Measurements from ENCODE around the gene NANOG. TPM values are rescaled to one million over a fixed set of nuclear protein-coding genes. Genes with fewer than 3 reads are reported as not detected.
"Not testable (repeated sequence)": the region's sequence is repeated elsewhere in the genome, so short reads cannot be mapped to it uniquely, and the experiment has no call there.

Gene NANOG
- polyA plus RNA-seq, 3 donors from 2014 or later, result not detected

- H3K36me3 Mint-ChIP-seq, H3K4me3 Mint-ChIP-seq, H3K9me3 Mint-ChIP-seq, H3K4me1 Mint-ChIP-seq, H3K27ac Mint-ChIP-seq, DNase-seq: not testable (repeated sequence)
- peaks cover 0 to 12% (median 0%) of the 10 kb centered on the region in 3 donors for H3K27me3 Mint-ChIP-seq (ENCODE audit: low read depth in 3 of 3)
These were observed 5.8 kb upstream of the NANOG start for GRCh38 chr12:7783433-7783832.

- Mint-ChIP-seq H3K4me1 (no peaks in the 10 kb centered on the region), H3K4me3 (no peak overlapping the region), H3K27ac (no peak overlapping the region), H3K36me3 (no peaks in the 10 kb centered on the region), H3K9me3 (no peaks in the 10 kb centered on the region), H3K27me3 (ENCODE audit: low read depth in 3 of 3) (peaks cover 0 to 12% (median 0%) of the 10 kb centered on the region in 3 donors)
- no peak for DNase-seq
These were observed 4.5 kb upstream of the NANOG start for GRCh38 chr12:7784701-7785100.

GRCh38 chr12:7787574-7788293 is 1.5 kb upstream of the NANOG start:
- no peak for DNase-seq
- no peaks in the 10 kb centered on the region for H3K4me1 Mint-ChIP-seq
- no peaks in the 10 kb centered on the region for H3K36me3 Mint-ChIP-seq
- H3K27ac Mint-ChIP-seq, result no peak overlapping the region
- no peaks in the 10 kb centered on the region for H3K9me3 Mint-ChIP-seq
- H3K27me3 Mint-ChIP-seq (ENCODE audit: low read depth in 3 of 3), result peaks cover 0 to 12% (median 1%) of the 10 kb centered on the region in 3 donors
- H3K4me3 Mint-ChIP-seq, result no peak overlapping the region

GRCh38 chr12:7788294-7788660 is 925 bp upstream of the NANOG start:
- Mint-ChIP-seq H3K27ac (no peak overlapping the region), H3K9me3 (no peaks in the 10 kb centered on the region), H3K27me3 (ENCODE audit: low read depth in 3 of 3) (peaks cover 0 to 12% (median 1%) of the 10 kb centered on the region in 3 donors), H3K36me3 (no peaks in the 10 kb centered on the region), H3K4me3 (no peak overlapping the region), H3K4me1 (no peaks in the 10 kb centered on the region)
- no peak for DNase-seq

GRCh38 chr12:7793211-7793610 is 4.0 kb downstream of the NANOG start:
- Mint-ChIP-seq H3K4me3 (no peak overlapping the region), H3K9me3 (no peaks in the 10 kb centered on the region), H3K4me1 (no peaks in the 10 kb centered on the region), H3K27me3 (ENCODE audit: low read depth in 3 of 3) (peaks cover 0 to 3% (median 1%) of the 10 kb centered on the region in 3 donors), H3K27ac (no peak overlapping the region), H3K36me3 (no peaks in the 10 kb centered on the region)
- DNase-seq, result no peak

GRCh38 chr12:7797269-7797668 is 8.1 kb downstream of the NANOG start:
- not testable (repeated sequence) for H3K27me3 Mint-ChIP-seq (ENCODE audit: low read depth in 3 of 3); DNase-seq; H3K9me3 Mint-ChIP-seq; H3K27ac Mint-ChIP-seq; H3K36me3 Mint-ChIP-seq; H3K4me3 Mint-ChIP-seq; H3K4me1 Mint-ChIP-seq

GRCh38 chr12:7797698-7798398 is 8.6 kb downstream of the NANOG start:
- Mint-ChIP-seq H3K4me3 (no peak overlapping the region), H3K9me3 (no peaks in the 10 kb centered on the region), H3K27ac (no peak overlapping the region), H3K4me1 (no peaks in the 10 kb centered on the region), H3K36me3 (no peaks in the 10 kb centered on the region), H3K27me3 (ENCODE audit: low read depth in 3 of 3) (no peaks in the 10 kb centered on the region)
- DNase-seq, result no peak

GRCh38 chr12:7798750-7799308 is 9.6 kb downstream of the NANOG start:
- not testable (repeated sequence) for H3K27me3 Mint-ChIP-seq (ENCODE audit: low read depth in 3 of 3); DNase-seq; H3K36me3 Mint-ChIP-seq; H3K4me3 Mint-ChIP-seq; H3K9me3 Mint-ChIP-seq; H3K4me1 Mint-ChIP-seq; H3K27ac Mint-ChIP-seq

- H3K27me3 Mint-ChIP-seq (ENCODE audit: low read depth in 3 of 3), result no peaks in the 10 kb centered on the region
- H3K27ac Mint-ChIP-seq, result no peak overlapping the region
- H3K9me3 Mint-ChIP-seq, result no peaks in the 10 kb centered on the region
- H3K36me3 Mint-ChIP-seq, result no peaks in the 10 kb centered on the region
- H3K4me3 Mint-ChIP-seq, result no peak overlapping the region
- H3K4me1 Mint-ChIP-seq, result no peaks in the 10 kb centered on the region
- no peak for DNase-seq
These were observed 12.3 kb downstream of the NANOG start for GRCh38 chr12:7801460-7801859.

GRCh38 chr12:7806319-7806718 is 17.1 kb downstream of the NANOG start:
- H3K27ac Mint-ChIP-seq; DNase-seq; H3K27me3 Mint-ChIP-seq (ENCODE audit: low read depth in 3 of 3); H3K4me3 Mint-ChIP-seq; H3K36me3 Mint-ChIP-seq; H3K9me3 Mint-ChIP-seq; H3K4me1 Mint-ChIP-seq: not testable (repeated sequence)

- no peaks in the 10 kb centered on the region for H3K9me3 Mint-ChIP-seq
- peak; percentile 40 to 50 (median 46) for DNase-seq
- H3K36me3 Mint-ChIP-seq, result no peaks in the 10 kb centered on the region
- no peak overlapping the region for H3K4me3 Mint-ChIP-seq
- peaks cover 0 to 2% (median 0%) of the 10 kb centered on the region in 3 donors for H3K27me3 Mint-ChIP-seq (ENCODE audit: low read depth in 3 of 3)
- no peaks in the 10 kb centered on the region for H3K4me1 Mint-ChIP-seq
- no peak overlapping the region for H3K27ac Mint-ChIP-seq
These were observed 17.8 kb downstream of the NANOG start for GRCh38 chr12:7806863-7807487.

- not testable (repeated sequence) for H3K4me3 Mint-ChIP-seq; H3K27me3 Mint-ChIP-seq (ENCODE audit: low read depth in 3 of 3); H3K4me1 Mint-ChIP-seq; H3K27ac Mint-ChIP-seq; H3K36me3 Mint-ChIP-seq; H3K9me3 Mint-ChIP-seq; DNase-seq
These were observed 36.6 kb downstream of the NANOG start for GRCh38 chr12:7825754-7826153.

GRCh38 chr12:7829737-7830136 is 40.5 kb downstream of the NANOG start:
- not testable (repeated sequence) for H3K9me3 Mint-ChIP-seq, H3K4me3 Mint-ChIP-seq

GRCh38 chr12:7832059-7832696 is 43.0 kb downstream of the NANOG start:
- Mint-ChIP-seq H3K4me1 (no peaks in the 10 kb centered on the region), H3K27ac (no peak overlapping the region), H3K36me3 (no peaks in the 10 kb centered on the region), H3K27me3 (ENCODE audit: low read depth in 3 of 3) (peaks cover 2 to 7% (median 4%) of the 10 kb centered on the region in 3 donors), H3K9me3 (no peaks in the 10 kb centered on the region), H3K4me3 (no peak overlapping the region)
- peak in 2 of 3 donors; percentile 13 to 18 for DNase-seq

More at GRCh38 chr12:7829737-7830136, 40.5 kb downstream of the NANOG start:
- not testable (repeated sequence) for H3K27ac Mint-ChIP-seq; DNase-seq; H3K4me1 Mint-ChIP-seq; H3K27me3 Mint-ChIP-seq (ENCODE audit: low read depth in 3 of 3); H3K36me3 Mint-ChIP-seq

Data from immature natural killer cell (primary cell).